Testis (tissue), 2 donors: ENCODE results near the gene FAM72A.
"Not testable (repeated sequence)": the region's sequence is repeated elsewhere in the genome, so short reads cannot be mapped to it uniquely, and the experiment has no call there.

ENCODE experiments used
- POLR2A ChIP-seq: fragments of 450-650 bp; IDR thresholded peaks from one replicate; pipeline ENCODE4 v1.6.1; 2017; ENCODE audit warnings: antibody characterized with exemption, mild to moderate bottlenecking, moderate library complexity
- TF ChIP-seq, protein P1 (sequence below), 3 experiments: fragments of 450-650 bp in 2 of 3; fragments of 200-600 bp in 1 of 3; sonication (generic) in 1 of 3; IDR thresholded peaks; one replicate each; pipeline ENCODE4 v1.5.1; 2016 to 2019; ENCODE audit warnings: antibody characterized with exemption in 3 of 3, mild to moderate bottlenecking in 2 of 3, moderate library complexity in 1 of 3

DNA sequence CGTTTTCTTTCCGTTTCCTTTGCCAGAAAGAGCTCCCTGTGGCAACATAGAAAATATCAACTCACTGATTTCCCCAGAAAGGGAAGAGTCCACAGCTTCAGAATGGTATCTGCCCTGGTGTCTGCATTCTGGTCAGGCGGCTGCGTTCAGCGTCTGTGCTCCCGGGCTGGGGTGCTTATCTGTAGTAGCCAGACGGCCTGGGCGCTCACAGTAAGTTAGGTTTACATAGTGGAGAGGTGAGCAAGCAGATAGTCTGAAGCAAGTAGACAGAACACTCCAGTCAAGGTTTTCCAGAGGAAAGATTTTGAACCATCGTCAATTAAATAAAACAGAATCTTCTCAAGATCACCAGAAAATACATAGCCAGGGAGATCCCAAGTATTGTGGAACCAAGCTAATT lies 29.4 kb upstream of the FAM72A start:
- TF ChIP-seq, protein P1, sequence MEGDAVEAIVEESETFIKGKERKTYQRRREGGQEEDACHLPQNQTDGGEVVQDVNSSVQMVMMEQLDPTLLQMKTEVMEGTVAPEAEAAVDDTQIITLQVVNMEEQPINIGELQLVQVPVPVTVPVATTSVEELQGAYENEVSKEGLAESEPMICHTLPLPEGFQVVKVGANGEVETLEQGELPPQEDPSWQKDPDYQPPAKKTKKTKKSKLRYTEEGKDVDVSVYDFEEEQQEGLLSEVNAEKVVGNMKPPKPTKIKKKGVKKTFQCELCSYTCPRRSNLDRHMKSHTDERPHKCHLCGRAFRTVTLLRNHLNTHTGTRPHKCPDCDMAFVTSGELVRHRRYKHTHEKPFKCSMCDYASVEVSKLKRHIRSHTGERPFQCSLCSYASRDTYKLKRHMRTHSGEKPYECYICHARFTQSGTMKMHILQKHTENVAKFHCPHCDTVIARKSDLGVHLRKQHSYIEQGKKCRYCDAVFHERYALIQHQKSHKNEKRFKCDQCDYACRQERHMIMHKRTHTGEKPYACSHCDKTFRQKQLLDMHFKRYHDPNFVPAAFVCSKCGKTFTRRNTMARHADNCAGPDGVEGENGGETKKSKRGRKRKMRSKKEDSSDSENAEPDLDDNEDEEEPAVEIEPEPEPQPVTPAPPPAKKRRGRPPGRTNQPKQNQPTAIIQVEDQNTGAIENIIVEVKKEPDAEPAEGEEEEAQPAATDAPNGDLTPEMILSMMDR (IDR thresholded peaks at IDR 0.05), result not testable (repeated sequence)
- TF ChIP-seq POLR2A, result not testable (repeated sequence)
